IPS-18c (cell line): Measurements from ENCODE around the gene FLYWCH2.
"Not testable (repeated sequence)": the region's sequence is repeated elsewhere in the genome, so short reads cannot be mapped to it uniquely, and the experiment has no call there.

Experiments used
- H3K4me3 ChIP-seq: 2 replicates; pipeline ENCODE4 v1.7.0; 2013; ENCODE audit warnings: low read depth, mild to moderate bottlenecking, low read length, moderate library complexity; ENCODE audit not compliant: insufficient read depth
- H3K9me3 ChIP-seq: one replicate; pipeline ENCODE4 v1.6.1; 2013; ENCODE audit warnings: mild to moderate bottlenecking, low read length, moderate library complexity; ENCODE audit not compliant: control insufficient read depth, insufficient read depth

FLYWCH2 gene

DNA sequence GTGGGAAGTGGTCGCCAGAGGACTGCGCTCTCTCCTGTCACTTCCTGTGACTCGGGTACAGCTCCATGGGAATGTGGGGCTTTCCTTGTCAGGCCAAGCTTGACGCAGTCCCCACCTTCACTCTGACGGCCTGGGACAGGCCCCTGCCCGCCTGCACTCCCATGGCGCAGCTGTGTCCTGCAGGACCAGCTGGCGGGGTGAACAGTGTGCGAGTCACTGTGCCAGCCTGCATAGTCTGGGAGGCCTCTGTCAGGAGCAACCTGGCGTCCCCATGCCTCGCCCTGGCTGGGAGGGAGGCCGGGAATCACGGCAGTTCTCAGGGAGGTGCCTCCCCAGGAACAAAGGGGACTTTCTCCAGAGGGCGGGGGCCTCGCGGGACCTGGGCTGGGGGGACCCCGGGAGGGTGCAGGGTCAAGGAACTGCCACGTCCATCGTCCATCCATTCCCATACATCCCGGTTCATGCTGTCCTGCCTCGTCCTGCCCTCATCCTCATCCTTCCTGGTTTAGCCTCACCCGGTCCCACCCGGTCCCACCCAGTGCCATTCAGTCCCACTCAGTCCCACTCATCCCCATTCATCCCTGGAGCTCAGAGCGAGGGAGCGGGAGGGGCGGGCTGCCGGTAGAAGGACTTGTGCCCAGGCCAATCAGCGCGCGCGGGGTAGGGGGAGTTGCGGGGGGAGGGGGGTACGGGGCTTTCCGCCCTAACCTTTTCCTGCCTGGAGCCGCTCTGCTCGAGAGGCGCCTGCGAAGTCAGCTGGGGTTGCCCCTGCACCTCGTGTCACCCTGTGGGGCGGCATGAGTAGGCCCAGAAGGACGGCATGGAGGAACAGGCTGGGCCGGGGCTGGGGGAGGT lies 42.1 kb downstream of the FLYWCH2 start:
- Histone ChIP-seq H3K9me3 (no peaks in the 10 kb centered on the region), H3K4me3 (peak overlapping the region; percentile 20; the same call in 1 of the 2 replicates)

GRCh38 chr16:2925951-2926649 lies 43.1 kb downstream of the FLYWCH2 start:
- H3K9me3 ChIP-seq: no peaks in the 10 kb centered on the region

GRCh38 chr16:2926650-2926999 lies 43.6 kb downstream of the FLYWCH2 start:
- no peak overlapping the region for H3K4me3 ChIP-seq
- no peaks in the 10 kb centered on the region for H3K9me3 ChIP-seq

More at GRCh38 chr16:2925951-2926649, 43.1 kb downstream of the FLYWCH2 start:
- peak overlapping the region; percentile 20; the same call in 1 of the 2 replicates for H3K4me3 ChIP-seq

- H3K4me3 ChIP-seq: no peak overlapping the region
- no peaks in the 10 kb centered on the region for H3K9me3 ChIP-seq
These were observed 44.1 kb downstream of the FLYWCH2 start for GRCh38 chr16:2927010-2927646.

DNA sequence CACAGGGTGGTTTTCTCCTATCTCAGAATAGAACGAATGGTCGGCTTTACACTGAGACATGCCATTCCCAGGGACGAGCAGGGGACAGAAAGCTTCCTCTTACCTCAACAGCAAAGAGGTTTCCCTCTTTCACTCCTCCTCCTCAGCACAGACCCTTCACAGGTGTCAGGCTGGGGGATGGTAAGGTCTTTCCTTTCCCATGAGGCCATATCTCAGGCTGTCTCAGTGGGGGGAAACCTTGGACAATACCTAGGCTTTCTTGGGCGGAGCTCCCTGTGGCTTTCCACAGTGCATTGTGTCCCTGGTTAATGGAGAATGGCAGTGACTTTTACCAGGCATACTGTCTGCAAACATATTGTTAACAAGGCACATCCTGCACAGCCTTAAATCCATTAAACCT lies 45.1 kb downstream of the FLYWCH2 start:
- not testable (repeated sequence) for H3K4me3 ChIP-seq, H3K9me3 ChIP-seq

DNA sequence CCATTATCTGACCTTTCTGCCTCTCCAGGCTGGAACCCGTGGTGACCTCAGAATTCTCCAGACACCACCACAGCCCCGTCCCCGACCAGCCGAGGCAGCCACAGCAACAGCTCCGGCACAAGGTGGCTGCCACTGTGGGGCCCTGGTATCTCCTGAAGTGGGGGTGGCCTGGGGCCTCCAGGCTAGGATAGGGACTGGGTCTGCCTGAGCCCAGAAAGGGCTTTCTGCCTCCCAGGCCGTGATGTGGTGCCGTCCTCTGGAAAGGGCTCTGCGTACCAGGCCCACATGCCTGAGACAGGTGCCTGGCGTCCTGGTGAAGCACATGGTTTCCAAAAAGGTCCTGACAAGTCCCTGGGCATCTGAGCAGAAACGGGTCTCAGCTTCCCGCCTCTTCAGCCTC lies 45.8 kb downstream of the FLYWCH2 start:
- H3K9me3 ChIP-seq: no peaks in the 10 kb centered on the region
- H3K4me3 ChIP-seq: no peak overlapping the region

- Histone ChIP-seq H3K4me3 (no peak overlapping the region), H3K9me3 (peaks cover 3% of the 10 kb centered on the region)
These were observed 46.7 kb downstream of the FLYWCH2 start for GRCh38 chr16:2929693-2930092.

- H3K4me3 ChIP-seq: no peak overlapping the region
- H3K9me3 ChIP-seq: peaks cover 3% of the 10 kb centered on the region
These were observed 47.2 kb downstream of the FLYWCH2 start for GRCh38 chr16:2930236-2930635.

DNA sequence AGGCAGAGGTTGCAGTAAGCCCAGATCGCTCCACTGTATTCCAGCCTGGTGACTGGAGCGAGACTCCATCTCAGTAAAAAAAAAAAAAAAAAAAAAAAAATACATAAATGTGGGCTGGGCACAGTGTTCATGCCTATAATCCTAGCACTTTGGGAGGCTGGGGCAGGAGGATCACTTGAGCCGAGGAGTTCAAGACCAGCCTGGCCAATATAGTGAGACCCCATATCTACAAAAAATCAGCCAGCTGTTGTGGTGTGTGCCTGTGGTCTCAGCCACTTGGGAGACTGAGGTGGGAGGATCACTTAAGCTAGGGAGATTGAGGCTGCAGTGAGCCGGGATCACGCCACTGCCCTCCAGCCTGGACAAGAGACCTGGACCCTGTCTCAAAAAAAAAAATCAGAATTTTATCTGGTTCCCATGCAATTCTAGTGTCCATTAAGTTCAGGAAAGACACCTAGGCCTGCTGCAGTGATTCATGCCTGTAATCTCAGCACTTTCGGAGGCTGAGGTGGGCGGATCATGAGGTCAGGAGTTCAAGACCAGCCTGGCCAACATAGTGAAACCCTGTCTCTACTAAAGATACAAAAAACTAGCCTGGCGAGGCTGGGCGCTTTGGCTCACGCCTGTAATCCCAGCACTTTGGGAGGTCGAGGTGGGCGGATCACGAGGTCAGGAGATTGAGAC lies 48.4 kb downstream of the FLYWCH2 start:
- H3K4me3 ChIP-seq, H3K9me3 ChIP-seq: not testable (repeated sequence)

- H3K4me3 ChIP-seq: no peak overlapping the region
- H3K9me3 ChIP-seq: peaks cover 3% of the 10 kb centered on the region
These were observed 50.1 kb downstream of the FLYWCH2 start for GRCh38 chr16:2933136-2933535.

GRCh38 chr16:2933701-2934100 lies 50.7 kb downstream of the FLYWCH2 start:
- no peak overlapping the region for H3K4me3 ChIP-seq
- peaks cover 3% of the 10 kb centered on the region for H3K9me3 ChIP-seq

DNA sequence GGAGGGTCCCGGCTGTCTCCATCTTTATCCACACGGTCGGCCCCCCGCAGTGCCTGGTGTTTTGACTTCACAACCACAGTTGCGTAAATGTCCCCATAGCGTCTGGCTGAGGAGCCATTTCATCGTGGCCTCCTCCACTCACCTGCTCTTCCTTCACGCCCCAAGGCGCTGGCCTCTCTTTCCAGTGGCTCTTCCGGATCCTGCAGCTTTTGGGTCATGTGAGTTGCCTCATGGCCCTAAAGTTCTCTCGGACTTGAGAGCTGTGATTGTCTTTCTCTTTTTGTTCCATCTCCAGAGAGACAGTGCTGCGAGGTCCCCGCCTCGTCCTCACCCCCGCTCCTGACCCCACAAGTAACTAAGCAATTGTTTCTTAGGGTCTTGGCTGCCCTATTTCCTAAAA lies 51.4 kb downstream of the FLYWCH2 start:
- no peak overlapping the region for H3K4me3 ChIP-seq
- peaks cover 3% of the 10 kb centered on the region for H3K9me3 ChIP-seq

DNA sequence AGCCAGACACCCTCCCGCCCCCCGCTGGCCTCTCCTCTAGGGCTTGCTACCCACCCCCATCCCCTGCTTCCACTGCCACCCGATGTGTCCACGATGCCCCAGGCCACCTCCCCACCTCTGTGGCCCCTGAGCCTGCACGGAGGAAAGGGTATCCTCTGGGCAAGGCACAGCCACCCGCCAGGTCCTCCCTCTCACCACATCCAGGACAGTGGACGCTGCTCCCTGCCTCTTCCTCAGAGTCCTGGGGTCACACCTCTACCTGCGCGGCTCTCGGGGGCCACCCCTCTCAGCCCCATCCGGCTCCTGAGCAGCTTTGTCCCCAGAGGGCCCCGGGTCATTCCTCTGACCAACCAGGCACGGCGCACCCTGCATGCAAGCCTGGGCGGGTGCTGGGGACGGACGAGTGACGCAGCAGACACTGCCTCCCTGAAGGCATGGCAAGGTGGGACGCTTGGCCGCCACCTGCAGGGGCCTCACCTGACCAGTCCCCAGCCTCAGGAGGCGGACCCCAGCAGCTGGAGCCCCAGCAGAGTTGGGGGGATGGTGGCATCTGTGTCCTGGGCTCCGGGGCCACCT lies 53.5 kb downstream of the FLYWCH2 start:
- Histone ChIP-seq H3K9me3 (peaks cover 3% of the 10 kb centered on the region), H3K4me3 (no peak overlapping the region)

DNA sequence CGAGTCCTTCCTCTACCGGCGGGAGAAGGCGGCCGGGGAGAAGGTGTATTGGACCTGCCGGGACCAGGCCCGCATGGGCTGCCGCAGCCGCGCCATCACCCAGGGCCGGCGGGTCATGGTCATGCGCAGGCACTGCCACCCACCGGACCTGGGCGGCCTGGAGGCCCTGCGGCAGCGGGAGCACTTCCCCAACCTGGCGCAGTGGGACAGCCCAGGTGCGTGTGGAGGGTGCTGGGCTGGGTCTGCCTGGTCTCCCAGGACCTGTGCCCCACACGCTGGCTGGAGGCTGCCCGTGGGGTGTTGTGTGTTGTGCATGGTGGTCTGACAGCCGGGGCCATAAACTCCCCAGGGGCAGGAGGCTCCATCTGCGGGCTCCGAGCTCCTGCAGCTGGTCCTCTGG lies 54.2 kb downstream of the FLYWCH2 start:
- no peak overlapping the region for H3K4me3 ChIP-seq
- H3K9me3 ChIP-seq: peaks cover 3% of the 10 kb centered on the region

GRCh38 chr16:2938206-2938605 lies 55.2 kb downstream of the FLYWCH2 start:
- Histone ChIP-seq H3K4me3 (no peak overlapping the region), H3K9me3 (peaks cover 3% of the 10 kb centered on the region)

DNA sequence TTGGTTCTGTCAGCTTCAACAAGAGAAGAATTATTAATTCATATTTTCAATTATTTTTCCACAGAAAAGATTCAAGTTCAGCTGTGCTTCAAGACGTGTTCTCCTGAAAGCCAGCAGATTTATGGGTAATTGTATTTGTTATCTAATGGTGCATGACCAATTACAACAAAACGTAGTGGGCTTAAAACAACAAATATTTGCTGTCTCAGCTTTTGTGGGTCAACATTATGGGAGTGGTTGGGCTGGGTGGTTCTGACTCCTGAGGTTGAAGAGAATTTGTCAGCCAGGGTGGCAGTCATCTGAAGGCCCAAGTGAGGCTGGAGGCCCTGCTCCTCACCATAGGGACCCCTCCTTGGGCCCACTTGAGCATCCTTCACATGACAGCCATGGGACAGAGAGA lies 57.0 kb downstream of the FLYWCH2 start:
- H3K4me3 ChIP-seq: no peak overlapping the region

DNA sequence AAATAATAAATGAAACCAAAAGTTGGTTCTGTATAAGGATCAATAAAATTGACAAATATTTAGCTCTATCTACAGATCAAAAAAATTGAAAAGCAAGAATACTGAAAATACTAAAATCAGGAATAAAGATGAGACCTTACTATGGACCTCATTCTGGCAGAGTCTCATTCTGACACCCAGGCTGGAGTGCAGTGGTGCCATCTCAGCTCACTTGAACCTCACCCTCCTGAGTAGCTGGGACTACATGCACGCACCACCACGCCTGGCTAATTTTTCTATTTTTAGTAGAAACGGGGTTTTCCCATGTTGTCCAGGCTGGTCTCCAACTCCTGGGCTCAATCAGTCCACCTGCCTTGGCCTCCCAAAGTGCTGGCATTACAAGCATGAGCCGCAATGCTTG lies 59.0 kb downstream of the FLYWCH2 start:
- Histone ChIP-seq H3K4me3 (no peak overlapping the region), H3K9me3 (no peaks in the 10 kb centered on the region)

More for the DNA sequence above, 57.0 kb downstream of the FLYWCH2 start:
- no peaks in the 10 kb centered on the region for H3K9me3 ChIP-seq
